ENCODE measurements around the gene NAIP.
"Not testable (repeated sequence)": the region's sequence is repeated elsewhere in the genome, so short reads cannot be mapped to it uniquely, and the experiment has no call there.

The NAIP gene, protein sequence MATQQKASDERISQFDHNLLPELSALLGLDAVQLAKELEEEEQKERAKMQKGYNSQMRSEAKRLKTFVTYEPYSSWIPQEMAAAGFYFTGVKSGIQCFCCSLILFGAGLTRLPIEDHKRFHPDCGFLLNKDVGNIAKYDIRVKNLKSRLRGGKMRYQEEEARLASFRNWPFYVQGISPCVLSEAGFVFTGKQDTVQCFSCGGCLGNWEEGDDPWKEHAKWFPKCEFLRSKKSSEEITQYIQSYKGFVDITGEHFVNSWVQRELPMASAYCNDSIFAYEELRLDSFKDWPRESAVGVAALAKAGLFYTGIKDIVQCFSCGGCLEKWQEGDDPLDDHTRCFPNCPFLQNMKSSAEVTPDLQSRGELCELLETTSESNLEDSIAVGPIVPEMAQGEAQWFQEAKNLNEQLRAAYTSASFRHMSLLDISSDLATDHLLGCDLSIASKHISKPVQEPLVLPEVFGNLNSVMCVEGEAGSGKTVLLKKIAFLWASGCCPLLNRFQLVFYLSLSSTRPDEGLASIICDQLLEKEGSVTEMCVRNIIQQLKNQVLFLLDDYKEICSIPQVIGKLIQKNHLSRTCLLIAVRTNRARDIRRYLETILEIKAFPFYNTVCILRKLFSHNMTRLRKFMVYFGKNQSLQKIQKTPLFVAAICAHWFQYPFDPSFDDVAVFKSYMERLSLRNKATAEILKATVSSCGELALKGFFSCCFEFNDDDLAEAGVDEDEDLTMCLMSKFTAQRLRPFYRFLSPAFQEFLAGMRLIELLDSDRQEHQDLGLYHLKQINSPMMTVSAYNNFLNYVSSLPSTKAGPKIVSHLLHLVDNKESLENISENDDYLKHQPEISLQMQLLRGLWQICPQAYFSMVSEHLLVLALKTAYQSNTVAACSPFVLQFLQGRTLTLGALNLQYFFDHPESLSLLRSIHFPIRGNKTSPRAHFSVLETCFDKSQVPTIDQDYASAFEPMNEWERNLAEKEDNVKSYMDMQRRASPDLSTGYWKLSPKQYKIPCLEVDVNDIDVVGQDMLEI (N-terminal part only)

DNA sequence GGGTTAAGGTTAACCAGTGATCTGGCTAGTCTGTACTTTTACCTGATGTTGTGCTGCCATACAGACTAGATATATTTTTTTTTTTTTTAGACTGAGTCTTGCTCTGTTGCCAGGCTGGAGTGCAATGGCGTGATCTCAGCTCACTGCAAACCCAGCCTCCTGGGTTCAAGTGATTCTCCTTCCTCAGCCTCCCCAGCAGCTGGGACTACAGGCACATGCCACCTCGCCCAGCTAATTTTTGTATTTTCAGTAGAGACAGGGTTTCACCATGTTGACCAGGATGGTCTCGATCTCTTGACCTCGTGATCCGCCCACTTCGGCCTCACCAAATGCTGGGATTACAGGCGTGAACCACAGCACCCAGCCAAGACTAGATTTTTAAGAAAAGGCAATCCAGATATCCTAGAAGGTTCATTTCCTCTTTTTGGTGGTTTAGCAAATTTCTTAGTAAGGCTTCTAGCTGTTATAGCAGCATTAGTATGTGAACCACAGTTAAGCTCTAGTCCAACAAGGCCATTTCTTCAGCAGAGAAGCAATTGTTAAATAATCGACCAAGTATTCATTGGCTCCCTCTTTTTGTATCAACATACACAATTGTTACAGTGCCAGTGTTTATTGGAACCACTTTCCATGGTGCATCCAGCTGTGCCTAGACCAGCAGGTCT is at the start of gene NAIP:
TSS of gene NAIP (minus strand) at position 51 of the 665 bp plus-strand sequence. CDS start 12,424 bp downstream, outside the sequence.
- DNase-seq, result not testable (repeated sequence)

GRCh38 chr5:71067262-71067928 is 42.3 kb upstream of the NAIP start, which contains the start of gene GTF2H2:
Gene GTF2H2 (minus strand): TSS chr5:71067676. CDS start chr5:71062763, 4,913 bp downstream.
- not testable (repeated sequence) for DNase-seq

DNA sequence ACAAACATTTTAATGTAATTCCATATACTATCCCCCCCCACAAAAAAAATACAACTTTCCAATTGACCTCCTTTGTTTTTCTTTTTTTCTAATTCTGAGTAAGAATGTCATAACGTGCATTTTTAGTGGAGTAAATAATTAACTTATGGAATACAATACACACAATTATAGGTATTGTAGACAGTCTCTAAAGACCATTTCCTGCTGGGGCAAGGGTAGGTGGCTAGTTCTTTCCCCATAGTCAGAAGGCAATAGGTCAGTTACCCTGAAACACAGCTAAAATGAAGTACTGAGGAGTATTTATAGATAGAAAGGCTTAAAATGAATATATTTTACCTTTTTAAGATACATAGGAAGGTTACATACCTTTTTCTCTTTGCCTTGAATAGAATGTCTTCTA is 36.2 kb upstream of the NAIP start:
- not testable (repeated sequence) for DNase-seq

DNA sequence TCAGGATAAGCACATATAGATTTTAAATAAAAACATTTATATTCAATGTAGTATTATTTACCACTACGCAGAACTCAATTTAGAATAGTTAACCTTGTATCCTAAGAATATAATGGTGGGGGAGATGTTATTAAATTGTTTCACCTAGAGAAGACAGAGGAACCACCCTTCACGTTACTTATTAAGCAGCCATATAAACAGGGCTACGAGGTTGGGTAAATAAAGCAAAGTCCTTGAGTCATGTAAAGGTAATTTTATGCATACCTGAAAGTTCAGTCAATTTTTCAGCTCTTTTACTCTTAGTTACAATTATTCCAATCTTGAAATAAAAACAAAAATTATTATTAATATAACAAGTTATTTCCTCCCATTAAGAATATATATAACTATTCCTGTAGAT is 34.3 kb upstream of the NAIP start:
- not testable (repeated sequence) for DNase-seq

- DNase-seq, result not testable (repeated sequence)
These were observed 19.7 kb upstream of the NAIP start for GRCh38 chr5:71044808-71045207.

- not testable (repeated sequence) for DNase-seq
These were observed 19.0 kb upstream of the NAIP start for GRCh38 chr5:71044128-71044527.

DNA sequence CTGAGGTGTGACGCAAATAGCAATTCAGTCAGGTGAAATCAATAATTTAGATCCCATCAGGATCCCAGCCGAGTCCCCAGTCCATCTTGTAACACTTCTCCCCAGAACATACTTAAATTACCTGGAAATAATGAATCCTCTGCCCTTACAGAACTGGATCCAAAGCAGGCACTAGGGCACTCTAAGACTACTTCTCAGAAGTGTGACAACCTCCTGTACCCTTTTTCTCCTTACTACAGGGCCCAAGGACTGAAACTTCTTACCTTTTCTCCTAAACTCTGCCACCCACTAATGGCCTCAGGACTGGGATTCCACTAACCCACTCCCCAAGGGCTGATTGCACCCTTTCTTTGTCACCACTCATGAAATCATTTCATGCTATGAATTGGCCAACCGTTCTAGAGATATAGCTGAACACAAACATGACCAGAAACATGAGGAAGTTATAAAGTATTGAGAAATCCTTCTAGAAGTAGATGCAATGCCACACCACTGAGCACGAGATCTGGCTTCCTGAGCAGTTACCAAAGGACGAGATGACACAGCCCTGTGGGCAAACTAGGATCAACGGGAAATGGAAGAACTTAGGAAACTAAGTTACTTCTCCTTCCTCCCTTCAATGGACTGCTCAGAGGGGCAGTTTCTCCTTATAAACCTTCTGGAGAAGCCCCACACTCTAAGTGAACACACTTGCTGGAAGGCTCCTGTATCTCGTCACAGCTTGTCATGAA is 6.1 kb upstream of the NAIP start:
- DNase-seq, result not testable (repeated sequence)

- DNase-seq, result not testable (repeated sequence)
These were observed 4.5 kb downstream of the NAIP start for GRCh38 chr5:71020643-71021042.

DNA sequence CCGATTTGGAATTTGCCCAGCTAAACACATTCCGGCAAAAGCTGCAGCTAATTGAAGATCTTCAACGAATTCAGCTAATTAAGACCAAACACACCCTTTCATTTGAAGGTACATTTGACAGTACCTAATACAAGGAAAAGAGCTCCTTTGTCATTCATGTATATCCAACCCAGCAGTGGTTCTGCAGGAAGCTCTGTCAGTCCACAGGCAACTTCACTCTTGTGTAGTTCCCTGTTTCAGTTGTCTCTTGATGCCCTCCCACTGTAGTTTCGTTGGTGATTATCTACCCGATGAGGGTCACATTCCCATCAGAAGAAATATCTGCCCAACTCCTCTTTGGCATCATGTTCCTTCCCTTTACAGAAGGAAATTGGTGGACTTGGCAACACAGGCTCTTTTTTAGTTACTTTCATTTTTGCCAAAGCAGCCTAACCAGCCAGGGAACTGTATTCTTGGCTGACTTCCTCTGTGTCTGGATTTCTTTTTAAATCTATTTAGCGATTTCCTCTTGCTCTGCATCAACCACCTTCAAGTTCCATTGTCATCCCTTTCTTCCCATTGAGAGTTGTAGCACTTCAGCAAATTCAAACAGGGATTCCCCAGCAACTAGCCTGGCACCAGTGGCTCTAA is 6.6 kb downstream of the NAIP start:
- DNase-seq, result not testable (repeated sequence)

DNA sequence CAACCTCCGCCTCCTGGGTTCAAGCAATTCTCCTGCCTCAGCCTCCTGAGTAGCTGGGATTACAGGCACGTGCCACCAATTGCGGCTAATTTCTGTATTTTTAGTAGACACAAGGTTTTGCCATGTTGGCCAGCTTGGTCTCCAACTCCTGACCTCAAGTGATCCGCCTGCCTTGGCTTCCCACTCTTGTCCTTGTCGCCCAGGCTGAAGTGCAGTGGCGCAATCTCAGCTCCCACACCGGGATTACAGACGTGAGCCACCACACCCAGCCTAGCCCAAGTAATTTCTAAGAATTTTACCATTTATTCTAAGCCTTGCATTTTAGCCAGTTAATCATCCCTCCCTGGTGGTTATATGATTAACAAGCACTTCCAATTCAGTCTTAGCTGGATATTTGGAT is 11.0 kb downstream of the NAIP start:
- DNase-seq, result no peak

- no peak for DNase-seq
These were observed 11.6 kb downstream of the NAIP start for GRCh38 chr5:71013575-71013974.

- no peak for DNase-seq
These were observed 13.8 kb downstream of the NAIP start for GRCh38 chr5:71011194-71011792.

- not testable (repeated sequence) for DNase-seq
These were observed 18.2 kb downstream of the NAIP start for GRCh38 chr5:71006983-71007382.

- not testable (repeated sequence) for DNase-seq
These were observed 40.3 kb downstream of the NAIP start for GRCh38 chr5:70984882-70985281.

DNA sequence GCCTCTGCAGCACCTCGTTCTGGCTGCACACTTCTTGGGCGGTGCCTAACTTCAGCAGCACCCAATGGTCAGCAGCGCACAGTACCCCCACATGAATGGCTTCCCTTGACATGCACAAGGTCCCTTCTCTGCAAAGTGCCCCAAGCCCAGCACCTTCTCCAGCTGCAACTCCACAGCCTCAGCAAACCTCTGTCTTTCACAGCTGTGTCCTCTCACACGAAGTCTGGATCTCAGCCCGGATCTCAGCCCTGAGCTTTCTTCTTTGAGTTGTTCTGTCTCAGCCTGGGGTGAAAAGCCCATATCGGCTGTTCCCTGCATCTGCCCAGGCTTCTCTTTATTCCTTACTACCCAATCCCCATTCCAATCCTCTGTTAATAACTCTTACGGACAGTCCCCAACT is 57.9 kb downstream of the NAIP start:
- not testable (repeated sequence) for DNase-seq

GRCh38 chr5:70964531-70964930 is 60.6 kb downstream of the NAIP start:
- DNase-seq, result not testable (repeated sequence)

- DNase-seq, result not testable (repeated sequence)
These were observed 72.1 kb downstream of the NAIP start for GRCh38 chr5:70953068-70953467.

- DNase-seq, result not testable (repeated sequence)
These were observed 92.6 kb downstream of the NAIP start for GRCh38 chr5:70932560-70932959.

DNA sequence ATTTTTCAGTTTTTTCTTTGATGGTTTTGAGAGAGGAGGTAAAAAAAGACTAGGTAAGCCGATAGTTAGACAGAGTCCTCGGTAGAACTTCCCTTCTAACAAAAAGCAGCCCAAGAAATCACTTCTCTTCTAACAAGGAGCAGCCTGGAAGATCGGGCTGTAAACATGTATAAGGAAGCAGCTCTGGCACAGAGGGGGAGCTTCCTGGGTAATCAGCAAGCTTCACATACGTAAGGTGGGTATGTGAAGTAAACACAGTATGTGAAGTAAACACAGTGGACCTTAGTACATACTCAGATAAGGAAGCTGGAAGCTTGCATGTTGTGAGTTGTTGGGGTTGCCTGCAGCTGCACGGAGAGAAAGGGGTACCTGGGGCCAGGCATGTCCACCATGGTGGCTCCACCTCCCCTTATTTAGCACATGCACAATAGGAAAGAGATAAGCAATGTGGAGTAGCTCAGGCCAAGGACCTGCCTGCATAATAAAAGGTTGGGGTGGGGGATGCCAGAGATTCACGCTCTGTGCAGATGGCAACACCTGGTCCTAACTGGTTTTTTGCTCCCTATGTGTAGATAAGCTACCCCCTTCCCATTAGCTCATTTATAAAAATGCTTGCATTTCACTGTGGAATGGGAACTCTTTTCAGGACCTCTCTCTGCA is 93.3 kb downstream of the NAIP start:
- not testable (repeated sequence) for DNase-seq

GRCh38 chr5:70925211-70925562 is 100.0 kb downstream of the NAIP start:
- not testable (repeated sequence) for DNase-seq

All from activated CD4-positive, alpha-beta T cell treated with anti-CD3 and anti-CD28 coated beads, Interleukin-2, amount 50 U/mL, for 4 hours (primary cell).